Activated CD4-positive, alpha-beta T cell treated with anti-CD3 and anti-CD28 coated beads for 4 hours (primary cell): ENCODE measurements around the gene GCN1.

ENCODE experiments used
- DNase-seq, 2 donors: peaks; one replicate each; pipeline ENCODE4 v3.0.0-alpha.2; 2020

Gene GCN1

GRCh38 chr12:120090206-120090605, 104.3 kb downstream of the GCN1 start:
- DNase-seq = no peak

DNA sequence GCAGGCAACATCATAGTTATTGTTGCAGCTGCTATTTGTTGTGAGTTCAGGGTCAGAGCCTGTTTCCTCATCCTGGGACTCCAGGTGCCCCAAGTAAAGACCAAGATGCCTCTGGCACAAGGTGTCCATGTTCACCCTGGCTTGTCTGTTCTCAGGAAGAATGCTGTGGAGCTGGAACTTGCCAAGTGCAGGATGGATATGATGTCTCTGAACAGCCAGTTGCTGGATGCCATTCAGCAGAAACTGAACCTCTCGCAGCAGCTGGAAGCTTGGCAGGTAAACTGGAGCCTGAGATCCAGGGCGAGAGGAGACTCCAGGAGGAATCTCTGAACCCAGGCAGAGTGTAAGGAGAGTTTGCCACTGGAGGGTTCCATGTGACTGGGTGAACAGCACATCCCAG, 104.7 kb downstream of the GCN1 start:
- no peak for DNase-seq

DNA sequence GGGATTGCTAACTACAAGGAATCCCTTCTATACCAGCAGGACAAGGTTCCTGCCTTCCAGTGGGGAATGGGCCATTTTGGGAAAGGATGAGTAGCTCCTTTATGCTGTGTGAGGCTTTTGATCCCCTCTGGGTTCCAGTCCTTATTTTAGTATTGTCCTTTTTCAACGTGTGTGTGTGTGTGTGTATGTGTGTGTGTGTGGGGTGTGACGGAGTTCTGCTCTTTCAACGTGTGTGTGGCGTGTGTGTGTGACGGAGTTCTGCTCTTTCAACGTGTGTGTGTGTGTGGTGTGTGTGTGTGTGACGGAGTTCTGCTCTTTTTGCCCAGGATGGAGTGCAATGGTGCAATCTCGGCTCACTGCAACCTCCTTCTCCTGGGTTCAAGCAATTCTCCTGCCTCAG, 105.4 kb downstream of the GCN1 start:
- DNase-seq = no peak

- peak; percentile 99 for DNase-seq
These were observed 107.5 kb downstream of the GCN1 start for GRCh38 chr12:120086801-120087621.

- no peak for DNase-seq
These were observed 108.4 kb downstream of the GCN1 start for GRCh38 chr12:120085920-120086645.

DNA sequence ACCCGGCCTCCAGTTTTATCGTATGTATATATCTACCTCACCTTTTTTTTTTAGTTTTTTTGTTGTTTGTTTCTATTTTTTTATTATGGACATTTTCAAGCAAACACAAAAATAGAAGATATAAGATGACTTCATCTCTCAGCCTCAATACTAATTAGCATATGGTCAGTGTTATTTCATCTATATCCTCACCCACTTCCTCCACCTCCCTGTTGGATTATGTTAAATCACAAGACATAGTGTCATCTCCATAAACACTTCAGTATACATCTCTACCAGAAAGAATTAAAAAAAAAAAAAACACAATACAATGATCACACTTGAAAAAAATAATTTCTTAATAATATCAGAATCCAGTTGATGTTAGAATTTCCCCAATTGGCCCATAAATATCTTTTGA, 112.9 kb downstream of the GCN1 start:
- DNase-seq = no peak

- DNase-seq = no peak
These were observed 114.8 kb downstream of the GCN1 start for GRCh38 chr12:120079411-120080400.

GRCh38 chr12:120078868-120079267, 115.6 kb downstream of the GCN1 start:
- no peak for DNase-seq

DNA sequence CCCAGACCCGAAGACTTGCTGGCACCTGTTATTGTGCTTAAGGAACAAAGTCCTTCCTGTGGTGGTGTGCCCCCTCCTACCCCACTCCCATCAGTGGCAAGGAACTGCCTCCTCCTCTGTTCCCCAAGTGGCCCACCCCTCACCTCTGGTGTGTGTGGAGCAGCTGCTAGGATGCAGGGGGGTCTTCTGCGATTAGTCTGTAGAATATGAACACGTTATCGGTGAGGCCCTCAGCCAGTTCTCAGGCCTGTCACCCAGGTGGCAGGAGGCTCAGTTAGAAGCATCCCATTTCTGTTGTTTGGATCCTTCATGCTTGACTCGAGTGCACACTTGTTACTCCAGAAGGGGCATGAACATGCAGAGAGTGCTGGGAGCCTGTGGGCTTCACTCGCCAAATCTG, 117.3 kb downstream of the GCN1 start:
- DNase-seq = no peak
